OCI-LY3 (cell line): Measurements from ENCODE around the gene GAMT.

ENCODE experiments used
- H2AFZ ChIP-seq: fragments of 200-600, 300-600 bp; shearing (Covaris generic); 2 replicates; pipeline ENCODE4 v1.6.0; 2014; ENCODE audit warnings: antibody characterized with exemption, low read depth, low read length
- H3K27ac ChIP-seq: fragments of 200-600, 300-600 bp; sonication (generic); 2 replicates; pipeline ENCODE4 v1.5.1; 2014; ENCODE audit warnings: mild to moderate bottlenecking, low read length, moderate library complexity, mixed read lengths
- H3K27me3 ChIP-seq: fragments of 200-600, 300-600 bp; sonication (generic); 2 replicates; pipeline ENCODE4 v1.6.1; 2014; ENCODE audit warnings: low read depth, low read length, mixed read lengths
- H3K36me3 ChIP-seq: fragments of 200-600, 300-600 bp; sonication (generic); replicated peaks from 2 replicates; pipeline ENCODE3; 2014; ENCODE audit warnings: low read depth, low read length, mixed read lengths
- H3K4me1 ChIP-seq: fragments of 300-600, 200-600 bp; sonication (generic); 2 replicates; pipeline ENCODE4 v1.6.1; 2014; ENCODE audit warnings: low read length, mixed read lengths
- H3K4me2 ChIP-seq: fragments of 200-600, 300-600 bp; sonication (generic); 2 replicates; pipeline ENCODE4 v1.6.1; 2014; ENCODE audit warnings: low read length, mixed read lengths
- H3K4me3 ChIP-seq: fragments of 300-600, 200-600 bp; sonication (generic); 2 replicates; pipeline ENCODE4 v1.5.1; 2014; ENCODE audit warnings: antibody characterized with exemption, mild to moderate bottlenecking, low read length, moderate library complexity
- H3K79me2 ChIP-seq: fragments of 300-600, 200-600 bp; shearing (Covaris generic); 2 replicates; pipeline ENCODE4 v1.6.1; 2014; ENCODE audit warnings: mild to moderate bottlenecking, low read length, mixed read lengths
- H3K9ac ChIP-seq: fragments of 300-600, 200-600 bp; shearing (Covaris generic); 2 replicates; pipeline ENCODE4 v1.6.0; 2014; ENCODE audit warnings: mild to moderate bottlenecking, low read length, moderate library complexity
- H3K9me3 ChIP-seq: fragments of 200-600, 300-600 bp; shearing (Covaris generic); 2 replicates; pipeline ENCODE4 v1.6.1; 2014; ENCODE audit warnings: low read length, mixed read lengths; ENCODE audit not compliant: insufficient read depth
- H4K20me1 ChIP-seq: fragments of 200-600, 300-600 bp; sonication (generic); 2 replicates; pipeline ENCODE4 v1.6.1; 2016; ENCODE audit warnings: low read length, mixed read lengths; ENCODE audit not compliant: insufficient read depth
- CTCF ChIP-seq: fragments of 200-600, 300-600 bp; sonication (generic); IDR thresholded peaks from 2 replicates; pipeline ENCODE4 v1.5.1; 2014; ENCODE audit warnings: antibody characterized with exemption, low read length, low read depth
- EZH2phosphoT487 ChIP-seq: fragments of 200-600 bp; shearing (Covaris generic); IDR thresholded peaks from 2 replicates; pipeline ENCODE4 v1.6.1; 2018; ENCODE audit warnings: antibody characterized with exemption, mixed run types, low read depth

Gene GAMT

GRCh38 chr19:1350867-1351266 is 50.5 kb downstream of the GAMT start:
- no peak overlapping the region for H3K27ac ChIP-seq
- no peaks in the 10 kb centered on the region for H3K36me3 ChIP-seq
- H3K9ac ChIP-seq, result no peak overlapping the region
- H3K79me2 ChIP-seq, result peaks cover 8% of the 10 kb centered on the region; the same call in 1 of the 2 replicates
- no peak overlapping the region for H3K4me2 ChIP-seq
- no peaks in the 10 kb centered on the region for H3K9me3 ChIP-seq
- no peak overlapping the region for H2AFZ ChIP-seq
- peaks cover 11% of the 10 kb centered on the region for H3K27me3 ChIP-seq
- no peak overlapping the region for H3K4me3 ChIP-seq
- TF ChIP-seq EZH2phosphoT487 (no peak), CTCF (no peak)
- peaks cover 27% of the 10 kb centered on the region for H3K4me1 ChIP-seq
- H4K20me1 ChIP-seq, result no peaks in the 10 kb centered on the region

GRCh38 chr19:1349211-1349610 is 52.1 kb downstream of the GAMT start:
- Histone ChIP-seq H2AFZ (no peak overlapping the region), H3K4me1 (peaks cover 39% of the 10 kb centered on the region), H3K27me3 (peaks cover 11% of the 10 kb centered on the region), H3K36me3 (no peaks in the 10 kb centered on the region), H4K20me1 (no peaks in the 10 kb centered on the region), H3K9me3 (no peaks in the 10 kb centered on the region), H3K27ac (no peak overlapping the region), H3K9ac (no peak overlapping the region), H3K79me2 (no peaks in the 10 kb centered on the region), H3K4me3 (peak overlapping the region; percentile 18), H3K4me2 (peak overlapping the region; percentile 68)
- TF ChIP-seq CTCF (no peak), EZH2phosphoT487 (0 out of 2 replicates have a peak, but pooled peaks have one; percentile 27)
